ENCODE data around the gene CNNM3. TPM values are rescaled to one million over a fixed set of nuclear protein-coding genes. Genes with fewer than 3 reads are reported as not detected.

CNNM3 gene
- total and polyA plus RNA-seq, 12 donors: 6.7 to 42.4 (median 15.8) TPM

- DNase-seq: no peak
- Histone ChIP-seq H3K36me3 (replicated peaks in 1 of 2) (no peaks in the 10 kb centered on the region), H3K4me1 (replicated peaks in 1 of 2) (no peaks in the 10 kb centered on the region), H3K27ac (no peak overlapping the region), H3K27me3 (no peaks in the 10 kb centered on the region), H3K4me3 (no peak overlapping the region), H3K9me3 (replicated peaks in 1 of 3) (no peaks in the 10 kb centered on the region)
- intact Hi-C loops (cut with DNase I): no loop called here
- TF ChIP-seq POLR2A (IDR thresholded peaks at IDR 0.05): no peak
- no peak for TF ChIP-seq CTCF (IDR thresholded peaks at IDR 0.05)
- 87 to 89% (median 88%) methylated on average over 18 to 23 of the region's 23 CpGs for WGBS, 4 donors
Measured at GRCh38 chr2:96806468-96807126, 9.5 kb upstream of the CNNM3 start.

- no peak overlapping the region for H3K27ac ChIP-seq
- no peaks in the 10 kb centered on the region for H3K36me3 ChIP-seq (replicated peaks in 1 of 2)
- no peak overlapping the region for H3K4me3 ChIP-seq
- H3K4me1 ChIP-seq (replicated peaks in 1 of 2): no peaks in the 10 kb centered on the region
- 92 to 96% (median 94%) methylated on average over 8 to 10 of the region's 10 CpGs for WGBS, 4 donors
- no peaks in the 10 kb centered on the region for H3K9me3 ChIP-seq (replicated peaks in 1 of 3)
- TF ChIP-seq POLR2A (IDR thresholded peaks at IDR 0.05): no peak
- TF ChIP-seq CTCF (IDR thresholded peaks at IDR 0.05): no peak
- intact Hi-C loops (cut with DNase I): no loop called here
- no peak for DNase-seq
- H3K27me3 ChIP-seq: no peaks in the 10 kb centered on the region
Measured at GRCh38 chr2:96807127-96807471, 9.0 kb upstream of the CNNM3 start.

GRCh38 chr2:96808176-96808837, 7.8 kb upstream of the CNNM3 start:
- Histone ChIP-seq H3K4me3 (no peak overlapping the region), H3K9me3 (replicated peaks in 1 of 3) (no peaks in the 10 kb centered on the region), H3K36me3 (replicated peaks in 1 of 2) (no peaks in the 10 kb centered on the region), H3K27ac (no peak overlapping the region), H3K27me3 (no peaks in the 10 kb centered on the region), H3K4me1 (replicated peaks in 1 of 2) (no peaks in the 10 kb centered on the region)
- DNase-seq: no peak
- TF ChIP-seq POLR2A (IDR thresholded peaks at IDR 0.05): no peak
- no peak for TF ChIP-seq CTCF (IDR thresholded peaks at IDR 0.05)
- intact Hi-C loops (cut with DNase I): no loop called here
- WGBS, 4 donors: 88 to 90% (median 89%) methylated on average over 7 to 10 of the region's 10 CpGs

- intact Hi-C loops (cut with DNase I): no loop called here
- WGBS, 4 donors: 88 to 95% (median 89%) methylated on average over 9 to 13 of the region's 13 CpGs
- no peaks in the 10 kb centered on the region for H3K27me3 ChIP-seq
- no peaks in the 10 kb centered on the region for H3K9me3 ChIP-seq (replicated peaks in 1 of 3)
- TF ChIP-seq POLR2A (IDR thresholded peaks at IDR 0.05) (no peak), CTCF (IDR thresholded peaks at IDR 0.05) (no peak)
- no peak overlapping the region for H3K4me3 ChIP-seq
- H3K27ac ChIP-seq: peak overlapping the region in 1 of 5 donors; percentile 49
- no peaks in the 10 kb centered on the region for H3K36me3 ChIP-seq (replicated peaks in 1 of 2)
- H3K4me1 ChIP-seq (replicated peaks in 1 of 2): no peaks in the 10 kb centered on the region
- DNase-seq: no peak
Measured at GRCh38 chr2:96809216-96809882, 6.7 kb upstream of the CNNM3 start.

Data from adrenal gland (tissue), 12 donors.